ENCODE data around the gene DES. TPM values are rescaled to one million over a fixed set of nuclear protein-coding genes. Genes with fewer than 3 reads are reported as not detected.

The DES gene
- total RNA-seq, 1 donor from 2014 or later, result not detected

DNA sequence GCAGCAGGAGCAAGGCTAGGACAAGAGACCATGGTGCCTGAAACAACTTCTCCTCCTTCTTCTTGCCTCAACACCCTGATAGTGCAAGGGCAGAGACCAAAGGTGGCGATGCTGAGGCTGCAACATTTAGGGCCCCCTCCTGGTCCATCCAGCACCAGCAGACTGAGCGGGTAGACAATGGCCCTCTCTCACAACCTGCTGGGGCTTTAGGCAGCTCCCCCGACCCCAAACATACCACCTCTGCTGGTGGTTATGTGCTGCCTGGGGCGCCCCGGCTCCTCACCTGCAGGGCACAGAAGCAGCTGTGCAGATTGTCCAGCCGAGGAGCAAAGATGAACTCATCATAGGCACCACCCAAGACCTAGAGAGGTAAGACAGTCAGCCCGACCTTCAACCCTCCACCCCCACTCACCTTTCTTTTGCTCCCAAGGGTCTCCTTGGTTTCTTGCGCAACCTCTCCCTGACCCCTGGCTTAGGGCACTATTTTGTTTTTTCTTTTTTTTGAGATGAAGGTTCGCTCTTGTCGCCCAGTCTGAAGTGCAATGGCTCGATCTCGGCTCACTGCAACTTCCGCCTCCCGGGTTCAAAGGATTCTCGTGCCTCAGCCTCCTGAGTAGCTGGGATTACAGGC, 34.0 kb upstream of the DES start:
- DNase-seq (ENCODE audit: low spot score), result peak; percentile 33
- no peak for TF ChIP-seq EZH2phosphoT487 (IDR thresholded peaks at IDR 0.05)
- TF ChIP-seq, protein P1, sequence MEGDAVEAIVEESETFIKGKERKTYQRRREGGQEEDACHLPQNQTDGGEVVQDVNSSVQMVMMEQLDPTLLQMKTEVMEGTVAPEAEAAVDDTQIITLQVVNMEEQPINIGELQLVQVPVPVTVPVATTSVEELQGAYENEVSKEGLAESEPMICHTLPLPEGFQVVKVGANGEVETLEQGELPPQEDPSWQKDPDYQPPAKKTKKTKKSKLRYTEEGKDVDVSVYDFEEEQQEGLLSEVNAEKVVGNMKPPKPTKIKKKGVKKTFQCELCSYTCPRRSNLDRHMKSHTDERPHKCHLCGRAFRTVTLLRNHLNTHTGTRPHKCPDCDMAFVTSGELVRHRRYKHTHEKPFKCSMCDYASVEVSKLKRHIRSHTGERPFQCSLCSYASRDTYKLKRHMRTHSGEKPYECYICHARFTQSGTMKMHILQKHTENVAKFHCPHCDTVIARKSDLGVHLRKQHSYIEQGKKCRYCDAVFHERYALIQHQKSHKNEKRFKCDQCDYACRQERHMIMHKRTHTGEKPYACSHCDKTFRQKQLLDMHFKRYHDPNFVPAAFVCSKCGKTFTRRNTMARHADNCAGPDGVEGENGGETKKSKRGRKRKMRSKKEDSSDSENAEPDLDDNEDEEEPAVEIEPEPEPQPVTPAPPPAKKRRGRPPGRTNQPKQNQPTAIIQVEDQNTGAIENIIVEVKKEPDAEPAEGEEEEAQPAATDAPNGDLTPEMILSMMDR (IDR thresholded peaks at IDR 0.05), result no peak
- no peak for TF ChIP-seq EZH2 (IDR thresholded peaks at IDR 0.05)
- Mint-ChIP-seq H3K27me3 (ENCODE audit: insufficient read depth, low read depth) (peaks cover 5% of the 10 kb centered on the region), H3K36me3 (peaks cover 17% of the 10 kb centered on the region), H3K4me3 (no peak overlapping the region), H3K9me3 (no peaks in the 10 kb centered on the region), H3K4me1 (peaks cover 8% of the 10 kb centered on the region), H3K27ac (no peak overlapping the region)
- no peak overlapping the region for H3K27ac ChIP-seq
- no peaks in the 10 kb centered on the region for H3K9me3 ChIP-seq (ENCODE audit: low read depth)
- H3K79me2 ChIP-seq (ENCODE audit: low read depth), result no peaks in the 10 kb centered on the region
- H3F3A ChIP-seq (ENCODE audit: low read depth), result peaks cover 13% of the 10 kb centered on the region
- H3K9ac ChIP-seq, result no peak overlapping the region
- no peak overlapping the region for H3K4me3 ChIP-seq
- H3K4me2 ChIP-seq, result no peak overlapping the region
- peaks cover 8% of the 10 kb centered on the region for H3K27me3 ChIP-seq
- H4K20me1 ChIP-seq (ENCODE audit: low read depth), result peaks cover 6% of the 10 kb centered on the region
- no peak overlapping the region for H2AFZ ChIP-seq (replicated peaks)
- H3K4me1 ChIP-seq, result peaks cover 6% of the 10 kb centered on the region
- no peaks in the 10 kb centered on the region for H3K36me3 ChIP-seq

DNA sequence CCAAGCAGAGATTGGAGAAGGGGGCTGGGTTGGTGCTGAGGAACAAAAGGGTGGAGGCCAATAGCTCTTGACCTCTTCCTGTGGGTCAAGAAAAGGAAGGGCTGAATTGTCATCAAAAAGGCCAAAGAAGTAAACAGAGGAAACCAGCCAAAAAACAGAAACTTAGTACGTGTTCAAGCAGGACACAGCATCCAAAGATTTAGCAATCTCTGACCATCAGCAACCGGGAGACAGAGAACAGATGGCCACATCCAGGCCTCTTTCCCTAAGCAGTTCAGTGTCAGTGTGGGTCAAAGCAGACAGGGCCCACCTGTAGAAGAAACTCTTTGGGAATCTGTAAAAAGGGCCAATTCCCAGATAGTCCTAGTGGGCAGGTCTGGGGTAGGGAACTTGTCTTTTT, 33.3 kb upstream of the DES start:
- Histone ChIP-seq H2AFZ (replicated peaks) (no peak overlapping the region), H3K79me2 (ENCODE audit: low read depth) (no peaks in the 10 kb centered on the region), H4K20me1 (ENCODE audit: low read depth) (peaks cover 6% of the 10 kb centered on the region), H3K4me3 (no peak overlapping the region), H3K27ac (no peak overlapping the region), H3K9ac (no peak overlapping the region), H3K4me1 (peaks cover 6% of the 10 kb centered on the region), H3K36me3 (no peaks in the 10 kb centered on the region), H3K9me3 (ENCODE audit: low read depth) (no peaks in the 10 kb centered on the region), H3K27me3 (peaks cover 8% of the 10 kb centered on the region), H3F3A (ENCODE audit: low read depth) (peaks cover 12% of the 10 kb centered on the region), H3K4me2 (no peak overlapping the region)
- Mint-ChIP-seq H3K27me3 (ENCODE audit: insufficient read depth, low read depth) (peaks cover 5% of the 10 kb centered on the region), H3K9me3 (no peaks in the 10 kb centered on the region), H3K4me3 (peak overlapping the region; percentile 16), H3K27ac (no peak overlapping the region), H3K36me3 (peaks cover 17% of the 10 kb centered on the region), H3K4me1 (peaks cover 8% of the 10 kb centered on the region)
- no peak for DNase-seq (ENCODE audit: low spot score)
- TF ChIP-seq, protein P1 (IDR thresholded peaks at IDR 0.05), result no peak
- TF ChIP-seq EZH2 (IDR thresholded peaks at IDR 0.05), result no peak
- TF ChIP-seq EZH2phosphoT487 (IDR thresholded peaks at IDR 0.05), result no peak

DNA sequence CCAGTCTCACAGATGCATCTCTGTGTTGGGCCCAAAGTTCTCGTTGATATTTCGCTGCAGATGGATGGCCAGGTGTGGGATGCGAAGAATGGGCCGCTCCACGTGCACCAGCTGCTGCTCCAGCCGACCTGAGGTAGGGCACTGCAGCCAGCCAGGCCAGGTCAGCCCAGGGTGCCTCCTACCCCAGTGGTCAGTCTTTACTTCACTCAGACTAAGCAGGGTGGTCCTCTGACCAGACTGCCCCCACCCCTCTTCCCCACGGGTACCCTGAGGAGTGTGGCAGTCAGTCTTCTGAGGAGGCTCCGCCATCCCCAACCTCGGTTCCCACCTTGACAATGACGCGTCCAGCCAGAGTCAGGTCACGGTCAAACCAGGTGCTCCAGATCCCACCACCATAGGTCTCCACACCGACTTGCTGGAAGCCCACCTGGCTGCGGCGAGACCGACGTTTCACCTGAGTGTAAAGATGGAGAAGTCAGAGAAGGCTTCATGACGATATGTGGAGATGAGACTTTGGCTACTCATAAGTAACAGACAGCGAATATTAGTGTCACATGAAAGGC, 32.1 kb upstream of the DES start:
- peaks cover 13% of the 10 kb centered on the region for H3K36me3 Mint-ChIP-seq
- no peaks in the 10 kb centered on the region for H3K9me3 Mint-ChIP-seq
- H3K4me3 Mint-ChIP-seq, result peak overlapping the region; percentile 92
- Histone ChIP-seq H2AFZ (replicated peaks) (no peak overlapping the region), H3K27me3 (peaks cover 8% of the 10 kb centered on the region), H3K9ac (no peak overlapping the region), H3K4me1 (peaks cover 6% of the 10 kb centered on the region), H3K4me2 (no peak overlapping the region), H3K27ac (no peak overlapping the region), H4K20me1 (ENCODE audit: low read depth) (peaks cover 6% of the 10 kb centered on the region), H3K9me3 (ENCODE audit: low read depth) (no peaks in the 10 kb centered on the region), H3F3A (ENCODE audit: low read depth) (peaks cover 12% of the 10 kb centered on the region), H3K4me3 (no peak overlapping the region), H3K79me2 (ENCODE audit: low read depth) (no peaks in the 10 kb centered on the region), H3K36me3 (no peaks in the 10 kb centered on the region)
- H3K4me1 Mint-ChIP-seq, result peaks cover 8% of the 10 kb centered on the region
- no peak overlapping the region for H3K27ac Mint-ChIP-seq
- TF ChIP-seq, protein P1 (IDR thresholded peaks at IDR 0.05), result no peak
- TF ChIP-seq EZH2phosphoT487 (IDR thresholded peaks at IDR 0.05) (no peak), EZH2 (IDR thresholded peaks at IDR 0.05) (no peak)
- peaks cover 5% of the 10 kb centered on the region for H3K27me3 Mint-ChIP-seq (ENCODE audit: insufficient read depth, low read depth)
- DNase-seq (ENCODE audit: low spot score), result no peak
